HEK293 (cell line): Measurements from ENCODE around the gene KIF13A.

Experiments used
- KLF1 ChIP-seq: fragments of 450-650 bp; formaldehyde crosslinking; IDR thresholded peaks from 2 replicates; pipeline ENCODE4 v1.5.1; 2016; ENCODE audit warnings: missing biosample characterization, missing genetic modification characterization
- MEIS1 ChIP-seq: sonication (generic); formaldehyde crosslinking; IDR thresholded peaks from 2 replicates; pipeline ENCODE4 v1.8.1; 2022; ENCODE audit warnings: missing genetic modification reagents, mild to moderate bottlenecking, borderline replicate concordance
- MZF1 ChIP-seq: fragments of 450-650 bp; formaldehyde crosslinking; IDR thresholded peaks from 2 replicates; pipeline ENCODE4 v1.5.1; 2017; ENCODE audit warnings: missing biosample characterization, missing genetic modification characterization, borderline replicate concordance
- PRDM1 ChIP-seq: fragments of 450-650 bp; formaldehyde crosslinking; IDR thresholded peaks from 2 replicates; pipeline ENCODE4; 2016; ENCODE audit warnings: missing biosample characterization, missing genetic modification characterization
- SCRT2 ChIP-seq: fragments of 450-650 bp; formaldehyde crosslinking; IDR thresholded peaks from 2 replicates; pipeline ENCODE4 v1.5.1; 2016; ENCODE audit warnings: missing biosample characterization, missing genetic modification characterization
- SETDB1 ChIP-seq: IDR thresholded peaks from one replicate; pipeline ENCODE4 v1.6.1; 2017; ENCODE audit warnings: mild to moderate bottlenecking, low read length, moderate library complexity, mixed read lengths; ENCODE audit not compliant: insufficient read length
- SP3 ChIP-seq: fragments of 450-650 bp; formaldehyde crosslinking; IDR thresholded peaks from 2 replicates; pipeline ENCODE4 v1.5.1; 2016; ENCODE audit warnings: missing biosample characterization, missing genetic modification characterization
- ZBTB48 ChIP-seq: fragments of 450-650 bp; formaldehyde crosslinking; IDR thresholded peaks from 2 replicates; pipeline ENCODE4 v1.5.1; 2016; ENCODE audit warnings: missing biosample characterization, missing genetic modification characterization
- ZFP37 ChIP-seq: fragments of 450-650 bp; formaldehyde crosslinking; IDR thresholded peaks from 2 replicates; pipeline ENCODE4 v1.5.1; 2016; ENCODE audit warnings: missing biosample characterization, missing genetic modification characterization
- ZNF10 ChIP-seq: fragments of 450-650 bp; formaldehyde crosslinking; IDR thresholded peaks from 2 replicates; pipeline ENCODE4 v1.5.1; 2017; ENCODE audit warnings: missing biosample characterization, missing genetic modification characterization
- ZNF157 ChIP-seq: fragments of 450-650 bp; formaldehyde crosslinking; IDR thresholded peaks from 2 replicates; pipeline ENCODE4 v1.5.1; 2016; ENCODE audit warnings: missing biosample characterization, missing genetic modification characterization
- ZNF184 ChIP-seq: fragments of 450-650 bp; IDR thresholded peaks from 2 replicates; pipeline ENCODE4 v1.5.1; 2018; ENCODE audit warnings: missing biosample characterization, mild to moderate bottlenecking, missing genetic modification characterization
- ZNF19 ChIP-seq: fragments of 450-650 bp; formaldehyde crosslinking; IDR thresholded peaks from 2 replicates; pipeline ENCODE4; 2016; ENCODE audit warnings: missing biosample characterization, missing genetic modification characterization, low read depth
- ZNF2 ChIP-seq: fragments of 450-650 bp; formaldehyde crosslinking; IDR thresholded peaks from 2 replicates; pipeline ENCODE4 v1.5.1; 2016; ENCODE audit warnings: missing biosample characterization, missing genetic modification characterization
- ZNF223 ChIP-seq: fragments of 450-650 bp; formaldehyde crosslinking; IDR thresholded peaks from 2 replicates; pipeline ENCODE4 v1.5.1; 2016; ENCODE audit warnings: missing biosample characterization, missing genetic modification characterization
- ZNF24 ChIP-seq: fragments of 450-650 bp; formaldehyde crosslinking; IDR thresholded peaks from 2 replicates; pipeline ENCODE4 v1.5.1; 2016; ENCODE audit warnings: missing biosample characterization, missing genetic modification characterization
- ZNF292 ChIP-seq: fragments of 450-650 bp; formaldehyde crosslinking; IDR thresholded peaks from 2 replicates; pipeline ENCODE4 v1.5.1; 2016; ENCODE audit warnings: low read depth, missing biosample characterization, missing genetic modification characterization, borderline replicate concordance
- ZNF350 ChIP-seq: fragments of 450-650 bp; formaldehyde crosslinking; IDR thresholded peaks from 2 replicates; pipeline ENCODE4 v1.5.0; 2017; ENCODE audit warnings: missing biosample characterization, mild to moderate bottlenecking, missing genetic modification characterization
- ZNF366 ChIP-seq: fragments of 450-650 bp; formaldehyde crosslinking; conservative IDR thresholded peaks from 2 replicates; pipeline ENCODE4 v1.5.1; 2016; ENCODE audit warnings: missing biosample characterization, missing genetic modification characterization
- ZNF621 ChIP-seq: fragments of 450-650 bp; formaldehyde crosslinking; IDR thresholded peaks from 2 replicates; pipeline ENCODE4 v1.5.1; 2017; ENCODE audit warnings: missing biosample characterization, missing genetic modification characterization
- ZNF629 ChIP-seq: fragments of 450-650 bp; formaldehyde crosslinking; IDR thresholded peaks from 2 replicates; pipeline ENCODE4 v1.5.1; 2017; ENCODE audit warnings: missing biosample characterization, missing genetic modification characterization
- ZNF830 ChIP-seq: fragments of 450-650 bp; IDR thresholded peaks from 2 replicates; pipeline ENCODE4 v1.5.0; 2018; ENCODE audit warnings: missing biosample characterization, missing genetic modification characterization, low read depth, mild to moderate bottlenecking, moderate library complexity
- ZSCAN23 ChIP-seq: fragments of 450-650 bp; formaldehyde crosslinking; IDR thresholded peaks from 2 replicates; pipeline ENCODE4 v1.5.1; 2016; ENCODE audit warnings: missing biosample characterization, missing genetic modification characterization
- ZXDB ChIP-seq: fragments of 450-650 bp; formaldehyde crosslinking; IDR thresholded peaks from 2 replicates; pipeline ENCODE4 v1.5.1; 2016; ENCODE audit warnings: missing biosample characterization, missing genetic modification characterization
- TF ChIP-seq, protein P1 (sequence below): fragments of 450-650 bp; formaldehyde crosslinking; IDR thresholded peaks from 2 replicates; pipeline ENCODE4 v1.5.1; 2016; ENCODE audit warnings: missing biosample characterization, missing genetic modification characterization
- TF ChIP-seq, protein P2 (sequence below): fragments of 450-650 bp; formaldehyde crosslinking; IDR thresholded peaks from 2 replicates; pipeline ENCODE4 v1.5.1; 2016; ENCODE audit warnings: missing biosample characterization, missing genetic modification characterization
- TF ChIP-seq, protein P3 (sequence below): fragments of 450-650 bp; formaldehyde crosslinking; IDR thresholded peaks from 2 replicates; pipeline ENCODE4 v1.5.1; 2016; ENCODE audit warnings: missing biosample characterization, missing genetic modification characterization
- TF ChIP-seq, protein P4 (sequence below): fragments of 450-650 bp; formaldehyde crosslinking; conservative IDR thresholded peaks from 2 replicates; pipeline ENCODE4 v1.5.1; 2016; ENCODE audit warnings: low read depth, missing biosample characterization, missing genetic modification characterization

Gene KIF13A

DNA sequence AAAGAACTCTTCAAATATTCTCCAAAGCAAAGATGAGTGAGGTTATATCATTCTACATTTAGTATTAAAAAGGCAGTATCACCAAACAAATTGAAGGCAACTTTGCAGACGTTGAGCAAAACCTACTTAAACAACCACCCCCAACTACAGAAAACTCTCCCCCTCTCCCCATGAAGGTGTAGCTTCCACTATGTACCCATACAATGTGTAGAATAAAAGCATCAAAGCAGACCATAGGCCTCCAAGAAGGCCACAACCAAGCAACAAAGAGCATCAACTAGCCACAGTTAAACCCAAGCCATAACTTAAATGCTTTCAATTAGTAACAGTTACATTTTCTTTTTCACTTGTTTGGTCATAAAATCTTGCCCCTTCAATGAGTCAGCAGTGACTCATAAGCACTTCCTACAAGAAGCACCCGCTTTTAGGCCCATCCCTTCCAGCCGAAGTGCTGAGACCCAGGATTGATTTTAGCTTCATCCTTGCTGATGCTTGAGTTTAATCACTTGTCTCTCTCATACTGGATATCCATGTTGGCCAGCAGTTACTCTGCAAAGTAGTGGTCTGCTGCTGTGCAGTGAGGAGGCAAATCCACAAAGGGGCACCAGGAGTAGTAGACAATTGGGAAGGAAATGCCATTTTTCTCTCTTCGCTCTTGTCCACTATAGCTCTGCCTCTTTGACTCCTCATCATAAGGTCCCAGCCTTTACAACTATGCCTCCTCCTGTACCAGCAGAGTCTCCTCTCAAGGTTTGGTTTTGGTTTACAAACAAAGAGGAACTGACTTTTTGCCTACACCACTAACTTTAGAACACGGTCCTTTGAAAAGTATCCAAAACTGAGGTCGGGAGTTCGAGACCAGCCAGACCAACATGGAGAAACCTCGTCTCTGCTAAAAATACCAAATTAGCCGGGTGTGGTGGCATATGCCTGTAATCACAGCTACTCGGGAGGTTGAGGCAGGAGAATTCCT lies 272.3 kb downstream of the KIF13A start (continued):
- TF ChIP-seq, protein P1, sequence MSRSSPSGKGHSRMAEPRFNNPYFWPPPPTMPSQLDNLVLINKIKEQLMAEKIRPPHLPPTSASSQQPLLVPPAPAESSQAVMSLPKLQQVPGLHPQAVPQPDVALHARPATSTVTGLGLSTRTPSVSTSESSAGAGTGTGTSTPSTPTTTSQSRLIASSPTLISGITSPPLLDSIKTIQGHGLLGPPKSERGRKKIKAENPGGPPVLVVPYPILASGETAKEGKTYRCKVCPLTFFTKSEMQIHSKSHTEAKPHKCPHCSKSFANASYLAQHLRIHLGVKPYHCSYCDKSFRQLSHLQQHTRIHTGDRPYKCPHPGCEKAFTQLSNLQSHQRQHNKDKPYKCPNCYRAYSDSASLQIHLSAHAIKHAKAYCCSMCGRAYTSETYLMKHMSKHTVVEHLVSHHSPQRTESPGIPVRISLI = no peak; the same call in 1 of the 2 replicates
- TF ChIP-seq ZNF292 (tag by site-specific recombination) (no peak), ZNF24 (tag by site-specific recombination) (peak; percentile 42; the same call in 1 of the 2 replicates), SCRT2 (peak; percentile 59; the same call in 1 of the 2 replicates), ZSCAN23 (tag by site-specific recombination) (no peak), ZNF830 (tag by site-specific recombination) (no peak), KLF1 (no peak), MZF1 (tag by site-specific recombination) (no peak), ZNF629 (tag by site-specific recombination) (peak; percentile 87), ZNF19 (tag by site-specific recombination) (no peak), ZNF223 (tag by site-specific recombination) (no peak), ZXDB (tag by site-specific recombination) (peak; percentile 21; the same call in 1 of the 2 replicates), ZNF184 (tag by site-specific recombination) (peak; percentile 65; the same call in 1 of the 2 replicates), PRDM1 (peak; percentile 97), ZFP37 (tag by site-specific recombination) (no peak), ZNF157 (no peak), ZBTB48 (tag by site-specific recombination) (no peak), ZNF10 (tag by site-specific recombination) (peak; percentile 45; the same call in 1 of the 2 replicates), ZNF350 (tag by site-specific recombination) (no peak), SP3 (tag by site-specific recombination) (no peak), MEIS1 (no peak), SETDB1 (no peak), ZNF366 (tag by site-specific recombination) (peak; percentile 55; the same call in 1 of the 2 replicates), ZNF2 (no peak), ZNF621 (no peak)
- TF ChIP-seq, protein P2, sequence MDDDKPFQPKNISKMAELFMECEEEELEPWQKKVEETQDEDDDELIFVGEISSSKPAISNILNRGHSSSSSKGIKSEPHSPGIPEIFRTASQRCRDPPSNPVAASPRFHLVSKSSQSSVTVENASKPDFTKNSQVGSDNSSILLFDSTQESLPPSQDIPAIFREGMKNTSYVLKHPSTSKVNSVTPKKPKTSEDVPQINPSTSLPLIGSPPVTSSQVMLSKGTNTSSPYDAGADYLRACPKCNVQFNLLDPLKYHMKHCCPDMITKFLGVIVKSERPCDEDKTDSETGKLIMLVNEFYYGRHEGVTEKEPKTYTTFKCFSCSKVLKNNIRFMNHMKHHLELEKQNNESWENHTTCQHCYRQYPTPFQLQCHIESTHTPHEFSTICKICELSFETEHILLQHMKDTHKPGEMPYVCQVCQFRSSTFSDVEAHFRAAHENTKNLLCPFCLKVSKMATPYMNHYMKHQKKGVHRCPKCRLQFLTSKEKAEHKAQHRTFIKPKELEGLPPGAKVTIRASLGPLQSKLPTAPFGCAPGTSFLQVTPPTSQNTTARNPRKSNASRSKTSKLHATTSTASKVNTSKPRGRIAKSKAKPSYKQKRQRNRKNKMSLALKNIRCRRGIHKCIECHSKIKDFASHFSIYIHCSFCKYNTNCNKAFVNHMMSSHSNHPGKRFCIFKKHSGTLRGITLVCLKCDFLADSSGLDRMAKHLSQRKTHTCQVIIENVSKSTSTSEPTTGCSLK (tag by site-specific recombination) = no peak
- TF ChIP-seq, protein P3, sequence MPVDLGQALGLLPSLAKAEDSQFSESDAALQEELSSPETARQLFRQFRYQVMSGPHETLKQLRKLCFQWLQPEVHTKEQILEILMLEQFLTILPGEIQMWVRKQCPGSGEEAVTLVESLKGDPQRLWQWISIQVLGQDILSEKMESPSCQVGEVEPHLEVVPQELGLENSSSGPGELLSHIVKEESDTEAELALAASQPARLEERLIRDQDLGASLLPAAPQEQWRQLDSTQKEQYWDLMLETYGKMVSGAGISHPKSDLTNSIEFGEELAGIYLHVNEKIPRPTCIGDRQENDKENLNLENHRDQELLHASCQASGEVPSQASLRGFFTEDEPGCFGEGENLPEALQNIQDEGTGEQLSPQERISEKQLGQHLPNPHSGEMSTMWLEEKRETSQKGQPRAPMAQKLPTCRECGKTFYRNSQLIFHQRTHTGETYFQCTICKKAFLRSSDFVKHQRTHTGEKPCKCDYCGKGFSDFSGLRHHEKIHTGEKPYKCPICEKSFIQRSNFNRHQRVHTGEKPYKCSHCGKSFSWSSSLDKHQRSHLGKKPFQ (tag by site-specific recombination) = no peak
- TF ChIP-seq, protein P4, sequence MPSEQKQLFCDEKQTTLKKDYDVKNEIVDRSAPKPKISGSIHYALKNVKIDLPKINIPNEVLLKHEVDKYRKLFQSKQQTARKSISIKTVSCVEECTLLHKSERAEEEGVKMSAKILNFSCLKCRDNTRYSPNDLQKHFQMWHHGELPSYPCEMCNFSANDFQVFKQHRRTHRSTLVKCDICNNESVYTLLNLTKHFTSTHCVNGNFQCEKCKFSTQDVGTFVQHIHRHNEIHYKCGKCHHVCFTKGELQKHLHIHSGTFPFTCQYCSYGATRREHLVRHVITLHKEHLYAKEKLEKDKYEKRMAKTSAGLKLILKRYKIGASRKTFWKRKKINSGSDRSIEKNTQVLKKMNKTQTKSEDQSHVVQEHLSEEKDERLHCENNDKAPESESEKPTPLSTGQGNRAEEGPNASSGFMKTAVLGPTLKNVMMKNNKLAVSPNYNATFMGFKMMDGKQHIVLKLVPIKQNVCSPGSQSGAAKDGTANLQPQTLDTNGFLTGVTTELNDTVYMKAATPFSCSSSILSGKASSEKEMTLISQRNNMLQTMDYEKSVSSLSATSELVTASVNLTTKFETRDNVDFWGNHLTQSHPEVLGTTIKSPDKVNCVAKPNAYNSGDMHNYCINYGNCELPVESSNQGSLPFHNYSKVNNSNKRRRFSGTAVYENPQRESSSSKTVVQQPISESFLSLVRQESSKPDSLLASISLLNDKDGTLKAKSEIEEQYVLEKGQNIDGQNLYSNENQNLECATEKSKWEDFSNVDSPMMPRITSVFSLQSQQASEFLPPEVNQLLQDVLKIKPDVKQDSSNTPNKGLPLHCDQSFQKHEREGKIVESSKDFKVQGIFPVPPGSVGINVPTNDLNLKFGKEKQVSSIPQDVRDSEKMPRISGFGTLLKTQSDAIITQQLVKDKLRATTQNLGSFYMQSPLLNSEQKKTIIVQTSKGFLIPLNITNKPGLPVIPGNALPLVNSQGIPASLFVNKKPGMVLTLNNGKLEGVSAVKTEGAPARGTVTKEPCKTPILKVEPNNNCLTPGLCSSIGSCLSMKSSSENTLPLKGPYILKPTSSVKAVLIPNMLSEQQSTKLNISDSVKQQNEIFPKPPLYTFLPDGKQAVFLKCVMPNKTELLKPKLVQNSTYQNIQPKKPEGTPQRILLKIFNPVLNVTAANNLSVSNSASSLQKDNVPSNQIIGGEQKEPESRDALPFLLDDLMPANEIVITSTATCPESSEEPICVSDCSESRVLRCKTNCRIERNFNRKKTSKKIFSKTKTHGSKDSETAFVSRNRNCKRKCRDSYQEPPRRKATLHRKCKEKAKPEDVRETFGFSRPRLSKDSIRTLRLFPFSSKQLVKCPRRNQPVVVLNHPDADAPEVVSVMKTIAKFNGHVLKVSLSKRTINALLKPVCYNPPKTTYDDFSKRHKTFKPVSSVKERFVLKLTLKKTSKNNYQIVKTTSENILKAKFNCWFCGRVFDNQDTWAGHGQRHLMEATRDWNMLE (tag by site-specific recombination) = peak; percentile 48
